Nephron (organoid): ENCODE measurements around the gene ARL15.
A peak's percentile ranks its signal among the peaks of the same experiment; 100 is the strongest.
"Not testable (repeated sequence)": the region's sequence is repeated elsewhere in the genome, so short reads cannot be mapped to it uniquely, and the experiment has no call there.

Experiments
- H3K27ac Mint-ChIP-seq, 3 experiments: 2 replicates each; pipeline ENCODE4 v1.8.0; 2020; ENCODE audit warnings: mixed read lengths in 3 of 3, mild to moderate bottlenecking in 2 of 3, moderate library complexity in 1 of 3
- H3K27me3 Mint-ChIP-seq: 2 replicates; pipeline ENCODE4 v1.8.0; 2021; ENCODE audit warnings: low read depth, mild to moderate bottlenecking, moderate library complexity, mixed read lengths
- H3K36me3 Mint-ChIP-seq: 2 replicates; pipeline ENCODE4 v1.8.0; 2020; ENCODE audit warnings: low read depth, mixed read lengths
- H3K4me1 Mint-ChIP-seq: 2 replicates; pipeline ENCODE4 v1.8.0; 2020; ENCODE audit warnings: mixed read lengths
- H3K4me3 Mint-ChIP-seq, 3 experiments: 2 replicates each; pipeline ENCODE4 v1.8.0; 2020; ENCODE audit warnings: mild to moderate bottlenecking in 3 of 3, mixed read lengths in 3 of 3, moderate library complexity in 2 of 3
- H3K9me3 Mint-ChIP-seq: 2 replicates; pipeline ENCODE4 v1.8.0; 2020; ENCODE audit warnings: mixed read lengths
- TF ChIP-seq, protein P1 (sequence below), 3 experiments: fragments of 200-600 bp; sonication (generic); IDR thresholded peaks; one replicate each; pipeline ENCODE4 v1.5.0; 2021; ENCODE audit warnings: antibody characterized with exemption in 3 of 3; ENCODE audit not compliant: unreplicated experiment in 3 of 3

The ARL15 gene

DNA sequence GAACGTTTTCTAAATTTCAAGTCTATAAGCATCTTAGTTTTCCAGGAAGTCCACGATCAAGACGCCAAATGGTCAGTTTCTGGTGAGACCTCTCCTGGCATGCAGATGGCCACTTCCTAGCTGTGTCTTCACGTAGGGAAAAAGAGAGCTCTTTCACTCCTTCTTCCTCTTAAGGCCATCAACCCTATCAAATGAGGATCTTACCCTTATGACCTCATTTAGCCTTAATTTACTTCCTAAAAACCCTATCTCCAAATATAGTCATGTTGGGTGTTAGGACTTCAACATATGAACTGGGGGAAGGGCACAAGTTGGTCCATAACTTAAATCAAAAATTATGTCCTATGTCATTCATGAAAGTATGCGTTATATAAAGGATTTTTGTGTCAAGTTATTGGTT, 229.5 kb downstream of the ARL15 start:
- Mint-ChIP-seq H3K27me3 (no peaks in the 10 kb centered on the region), H3K9me3 (no peaks in the 10 kb centered on the region), H3K27ac (no peak overlapping the region), H3K4me1 (peaks cover 10% of the 10 kb centered on the region), H3K36me3 (peaks cover 7% of the 10 kb centered on the region), H3K4me3 (no peak overlapping the region)
- TF ChIP-seq, protein P1, sequence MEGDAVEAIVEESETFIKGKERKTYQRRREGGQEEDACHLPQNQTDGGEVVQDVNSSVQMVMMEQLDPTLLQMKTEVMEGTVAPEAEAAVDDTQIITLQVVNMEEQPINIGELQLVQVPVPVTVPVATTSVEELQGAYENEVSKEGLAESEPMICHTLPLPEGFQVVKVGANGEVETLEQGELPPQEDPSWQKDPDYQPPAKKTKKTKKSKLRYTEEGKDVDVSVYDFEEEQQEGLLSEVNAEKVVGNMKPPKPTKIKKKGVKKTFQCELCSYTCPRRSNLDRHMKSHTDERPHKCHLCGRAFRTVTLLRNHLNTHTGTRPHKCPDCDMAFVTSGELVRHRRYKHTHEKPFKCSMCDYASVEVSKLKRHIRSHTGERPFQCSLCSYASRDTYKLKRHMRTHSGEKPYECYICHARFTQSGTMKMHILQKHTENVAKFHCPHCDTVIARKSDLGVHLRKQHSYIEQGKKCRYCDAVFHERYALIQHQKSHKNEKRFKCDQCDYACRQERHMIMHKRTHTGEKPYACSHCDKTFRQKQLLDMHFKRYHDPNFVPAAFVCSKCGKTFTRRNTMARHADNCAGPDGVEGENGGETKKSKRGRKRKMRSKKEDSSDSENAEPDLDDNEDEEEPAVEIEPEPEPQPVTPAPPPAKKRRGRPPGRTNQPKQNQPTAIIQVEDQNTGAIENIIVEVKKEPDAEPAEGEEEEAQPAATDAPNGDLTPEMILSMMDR (IDR thresholded peaks at IDR 0.05; ENCODE audit: unreplicated experiment in 3 of 3), result no peak

DNA sequence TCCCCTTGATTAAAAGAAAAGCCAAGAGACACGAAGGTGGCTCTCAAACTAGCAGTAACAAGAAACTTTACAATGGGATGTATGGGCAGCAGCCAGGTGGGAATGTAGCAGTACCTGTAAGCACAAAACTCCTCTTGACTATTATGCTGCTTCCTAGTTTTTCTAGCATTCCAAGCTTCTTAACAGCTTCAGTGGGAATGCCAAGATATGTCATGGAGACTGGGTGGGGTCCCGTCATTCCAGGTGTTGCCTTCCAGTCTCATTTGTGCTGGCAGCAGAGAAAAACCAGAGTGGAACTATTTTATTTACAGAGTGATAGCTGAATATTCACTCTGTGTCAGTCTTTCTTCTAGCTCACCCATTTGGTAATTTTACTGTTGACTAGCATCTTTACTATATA, 236.6 kb downstream of the ARL15 start:
- H3K36me3 Mint-ChIP-seq, result no peaks in the 10 kb centered on the region
- peaks cover 15% of the 10 kb centered on the region for H3K4me1 Mint-ChIP-seq
- H3K4me3 Mint-ChIP-seq, result no peak overlapping the region
- no peak overlapping the region for H3K27ac Mint-ChIP-seq
- H3K9me3 Mint-ChIP-seq, result no peaks in the 10 kb centered on the region
- TF ChIP-seq, protein P1 (IDR thresholded peaks at IDR 0.05; ENCODE audit: unreplicated experiment in 3 of 3), result no peak
- no peaks in the 10 kb centered on the region for H3K27me3 Mint-ChIP-seq

DNA sequence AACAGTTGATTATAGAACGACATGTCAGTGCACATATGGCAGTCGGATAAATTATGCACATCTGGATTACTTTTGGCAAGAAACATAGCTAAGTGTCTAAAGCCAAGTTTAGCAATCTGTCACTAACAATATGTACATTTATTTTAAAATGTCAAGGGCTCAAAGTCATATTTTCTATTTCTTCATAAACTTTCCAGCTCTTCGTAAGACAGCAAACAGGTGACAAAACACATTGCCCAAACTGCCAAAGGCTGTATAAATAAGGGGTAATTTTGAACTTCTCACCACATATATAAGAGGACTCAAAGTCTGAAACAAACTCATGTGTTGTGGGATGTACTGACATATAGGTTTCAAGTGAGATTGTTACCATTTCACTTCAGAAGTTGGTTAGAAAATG, 237.2 kb downstream of the ARL15 start:
- H3K27ac Mint-ChIP-seq, result peak overlapping the region in 2 of 3 experiments; percentile 39 to 48
- H3K4me1 Mint-ChIP-seq, result peaks cover 15% of the 10 kb centered on the region
- TF ChIP-seq, protein P1 (IDR thresholded peaks at IDR 0.05; ENCODE audit: unreplicated experiment in 3 of 3), result no peak
- no peak overlapping the region for H3K4me3 Mint-ChIP-seq
- H3K9me3 Mint-ChIP-seq, result no peaks in the 10 kb centered on the region
- no peaks in the 10 kb centered on the region for H3K36me3 Mint-ChIP-seq
- no peaks in the 10 kb centered on the region for H3K27me3 Mint-ChIP-seq

DNA sequence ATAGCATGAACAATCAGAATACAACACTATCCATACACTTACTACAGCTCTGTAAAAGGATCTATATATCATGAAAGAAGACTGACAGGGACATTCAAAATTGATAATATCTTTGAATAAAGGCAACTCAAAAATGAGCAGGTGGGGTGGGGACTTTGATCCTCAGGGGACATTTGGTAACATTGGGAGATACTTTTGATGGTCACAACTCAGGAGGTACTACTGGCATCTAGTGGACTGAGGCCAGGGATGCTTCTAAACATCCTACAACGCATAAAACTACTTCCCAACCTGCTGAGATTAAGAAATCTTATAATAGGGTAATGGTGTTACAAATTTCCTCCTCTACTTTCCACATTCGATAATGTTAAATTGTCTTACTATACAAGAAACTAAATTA, 243.9 kb downstream of the ARL15 start:
- Mint-ChIP-seq H3K27ac (no peak overlapping the region), H3K4me1 (peaks cover 10% of the 10 kb centered on the region), H3K4me3 (no peak overlapping the region), H3K9me3 (no peaks in the 10 kb centered on the region), H3K27me3 (no peaks in the 10 kb centered on the region), H3K36me3 (peaks cover 10% of the 10 kb centered on the region)
- TF ChIP-seq, protein P1 (IDR thresholded peaks at IDR 0.05; ENCODE audit: unreplicated experiment in 3 of 3), result no peak

DNA sequence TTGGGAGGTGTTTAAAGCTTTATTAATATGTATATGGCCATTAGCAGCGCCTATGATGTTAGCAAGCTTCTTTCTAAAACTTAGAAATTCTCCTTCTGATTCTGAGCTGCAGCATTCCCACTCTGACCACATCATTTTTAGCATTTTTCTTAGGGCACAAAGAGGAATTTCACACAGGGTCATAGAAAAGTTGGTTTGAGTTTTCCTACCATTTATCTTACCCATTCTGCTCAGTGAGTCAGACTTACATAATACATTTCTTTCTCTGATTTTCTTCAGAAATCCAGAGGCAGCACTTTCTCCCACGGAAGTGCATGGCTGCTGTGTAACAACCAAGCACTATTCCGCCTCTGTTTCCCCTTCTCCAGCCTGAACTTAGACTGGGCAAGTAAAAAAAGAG, 246.6 kb downstream of the ARL15 start:
- Mint-ChIP-seq H3K27me3 (no peaks in the 10 kb centered on the region), H3K36me3 (peaks cover 14% of the 10 kb centered on the region), H3K4me1 (peaks cover 10% of the 10 kb centered on the region), H3K4me3 (no peak overlapping the region), H3K9me3 (no peaks in the 10 kb centered on the region), H3K27ac (no peak overlapping the region)
- TF ChIP-seq, protein P1 (IDR thresholded peaks at IDR 0.05; ENCODE audit: unreplicated experiment in 3 of 3), result no peak

DNA sequence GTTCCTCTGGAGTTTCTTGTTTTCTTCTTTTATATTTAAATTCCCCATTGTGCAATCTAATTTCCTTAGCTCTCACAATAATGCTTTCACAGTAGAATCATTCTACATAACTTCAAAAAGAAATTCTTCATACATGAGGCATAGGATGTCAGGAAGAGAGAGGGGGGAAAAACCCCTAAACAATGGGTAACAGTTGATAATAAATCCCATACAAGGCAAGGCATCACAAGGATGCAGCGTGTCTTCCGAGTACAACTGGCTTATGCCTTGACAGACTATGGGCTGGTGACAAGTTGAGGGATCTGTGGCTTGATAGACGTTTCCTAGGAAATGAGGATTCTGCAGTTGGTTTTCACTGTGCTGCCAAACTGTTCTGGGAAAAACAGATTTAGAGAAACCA, 247.4 kb downstream of the ARL15 start:
- no peaks in the 10 kb centered on the region for H3K27me3 Mint-ChIP-seq
- H3K4me1 Mint-ChIP-seq, result peaks cover 10% of the 10 kb centered on the region

DNA sequence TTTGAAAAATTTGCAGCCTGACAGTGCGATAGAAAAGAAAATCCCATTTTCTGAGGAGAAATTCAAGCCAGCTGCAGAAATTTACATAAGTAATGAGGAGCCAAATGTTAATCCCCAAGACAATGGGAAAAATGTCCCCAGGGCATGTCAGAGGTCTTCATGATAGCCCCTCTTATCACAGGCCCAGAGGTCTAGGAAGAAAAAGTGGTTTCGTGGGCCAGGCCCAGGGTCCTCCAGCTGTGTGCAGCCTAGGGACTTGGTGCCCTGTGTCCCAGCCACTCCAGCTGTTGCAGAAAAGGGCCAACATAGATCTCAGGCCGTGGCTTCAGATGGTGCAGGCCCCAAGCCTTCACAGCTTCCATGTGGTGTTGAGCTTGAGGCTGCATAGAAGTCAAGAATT, 249.5 kb downstream of the ARL15 start:
- H3K4me3 Mint-ChIP-seq, H3K4me1 Mint-ChIP-seq, H3K9me3 Mint-ChIP-seq, H3K27ac Mint-ChIP-seq, H3K27me3 Mint-ChIP-seq: not testable (repeated sequence)
- peaks cover 14% of the 10 kb centered on the region for H3K36me3 Mint-ChIP-seq

More for the DNA sequence above, 247.4 kb downstream of the ARL15 start:
- Mint-ChIP-seq H3K27ac (peak overlapping the region; percentile 7 to 29 (median 25)), H3K36me3 (peaks cover 14% of the 10 kb centered on the region), H3K9me3 (no peaks in the 10 kb centered on the region), H3K4me3 (no peak overlapping the region)
- TF ChIP-seq, protein P1 (IDR thresholded peaks at IDR 0.05; ENCODE audit: unreplicated experiment in 3 of 3), result no peak
